ENCODE measurements around the gene NCKAP5L.

GRCh38 chr12:49872381-49872780, 44.2 kb upstream of the NCKAP5L start:
- no peak for TF ChIP-seq POLR2A (IDR thresholded peaks at IDR 0.05; ENCODE audit: low read depth, low read length)
- no peak for TF ChIP-seq POLR2AphosphoS5 (IDR thresholded peaks at IDR 0.05; ENCODE audit: low read depth, low read length)
- TF ChIP-seq TAF1 (IDR thresholded peaks at IDR 0.05; ENCODE audit: borderline replicate concordance, low read depth, low read length) = no peak
